Measurements from ENCODE around the gene NPR3.
A peak's percentile ranks its signal among the peaks of the same experiment; 100 is the strongest.

GRCh38 chr5:32707418-32707997, 3.6 kb upstream of the NPR3 start:
- no peak for TF ChIP-seq SP1 (IDR thresholded peaks at IDR 0.05)
- no peak for TF ChIP-seq EGR1 (IDR thresholded peaks at IDR 0.05; ENCODE audit: low read depth in 2 of 2)
- no peak for TF ChIP-seq ATF3 (IDR thresholded peaks at IDR 0.05)
- TF ChIP-seq JUND (IDR thresholded peaks at IDR 0.05) = no peak
- TF ChIP-seq REST (IDR thresholded peaks at IDR 0.05) = no peak
- peak; percentile 35 for TF ChIP-seq CTCF (IDR thresholded peaks at IDR 0.05; ENCODE audit: low read depth, low read length, missing input control)
- no peak for TF ChIP-seq MAX (IDR thresholded peaks at IDR 0.05)
- no peak for TF ChIP-seq ZBTB33 (IDR thresholded peaks at IDR 0.05)
- peak; percentile 78 to 79 for TF ChIP-seq RAD21 (IDR thresholded peaks at IDR 0.05)
- no peak for TF ChIP-seq TAF1 (conservative IDR thresholded peaks at IDR 0.05)
- no peak for TF ChIP-seq YY1 (IDR thresholded peaks at IDR 0.05)

Data from liver (tissue), 3 donors.